Measurements from ENCODE around the gene FLOT2.
"Not testable (repeated sequence)": the region's sequence is repeated elsewhere in the genome, so short reads cannot be mapped to it uniquely, and the experiment has no call there.

The FLOT2 gene

DNA sequence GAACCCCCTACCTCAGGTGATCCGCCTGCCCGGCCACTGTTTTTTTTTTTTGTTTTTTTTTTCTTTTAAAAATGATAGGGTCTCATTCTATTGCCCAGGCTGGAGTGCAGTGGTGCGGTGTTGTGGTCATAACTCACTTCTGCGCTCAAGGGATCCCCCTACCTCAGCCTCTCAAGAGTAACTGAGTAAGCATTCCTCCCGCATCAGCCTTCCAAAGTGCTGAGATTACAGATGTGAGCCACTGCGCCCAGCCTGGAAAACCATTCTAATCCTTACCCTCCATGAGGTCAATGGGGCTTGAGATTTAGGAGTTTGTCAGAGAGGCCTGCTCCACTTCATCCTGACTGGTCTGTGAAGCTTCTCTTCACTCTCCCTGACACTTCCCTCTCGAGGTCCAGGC, 30.3 kb downstream of the FLOT2 start:
- DNase-seq = no peak

DNA sequence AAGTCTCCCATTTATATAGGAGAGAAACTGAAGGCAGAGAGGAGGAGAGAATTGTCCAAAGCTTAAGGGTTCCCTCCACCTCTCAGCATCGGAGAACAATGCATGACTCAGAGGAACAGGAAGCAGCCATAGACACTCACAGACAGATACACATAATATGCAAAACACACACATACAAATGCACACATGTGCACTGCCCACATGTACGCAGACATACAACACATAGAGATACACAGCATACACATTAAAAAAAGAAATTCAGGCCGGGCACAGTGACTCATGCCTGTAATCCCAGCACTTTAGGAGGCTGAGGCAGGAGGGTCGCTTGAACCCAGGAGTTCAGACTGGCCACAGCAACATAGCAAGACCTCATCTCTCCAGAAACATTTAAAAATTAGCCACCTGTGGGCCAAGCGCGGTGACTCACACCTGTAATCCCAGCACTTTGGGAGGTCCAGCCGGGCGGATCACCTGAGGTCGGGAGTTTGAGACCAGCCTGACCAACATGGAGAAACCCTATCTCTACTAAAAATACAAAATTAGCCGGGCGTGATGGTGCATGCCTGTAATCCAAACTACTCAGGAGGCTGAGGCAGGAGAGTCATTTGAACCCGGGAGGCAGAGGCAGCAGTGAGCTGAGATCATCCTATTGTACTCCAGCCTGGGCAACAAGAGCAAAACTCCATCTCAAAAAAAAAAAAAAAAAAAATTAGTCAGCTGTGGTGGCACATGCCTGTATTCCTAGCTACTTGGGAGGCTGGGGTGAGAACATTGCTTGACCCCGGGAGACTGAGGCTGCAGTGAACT, 31.4 kb downstream of the FLOT2 start:
- DNase-seq = no peak

DNA sequence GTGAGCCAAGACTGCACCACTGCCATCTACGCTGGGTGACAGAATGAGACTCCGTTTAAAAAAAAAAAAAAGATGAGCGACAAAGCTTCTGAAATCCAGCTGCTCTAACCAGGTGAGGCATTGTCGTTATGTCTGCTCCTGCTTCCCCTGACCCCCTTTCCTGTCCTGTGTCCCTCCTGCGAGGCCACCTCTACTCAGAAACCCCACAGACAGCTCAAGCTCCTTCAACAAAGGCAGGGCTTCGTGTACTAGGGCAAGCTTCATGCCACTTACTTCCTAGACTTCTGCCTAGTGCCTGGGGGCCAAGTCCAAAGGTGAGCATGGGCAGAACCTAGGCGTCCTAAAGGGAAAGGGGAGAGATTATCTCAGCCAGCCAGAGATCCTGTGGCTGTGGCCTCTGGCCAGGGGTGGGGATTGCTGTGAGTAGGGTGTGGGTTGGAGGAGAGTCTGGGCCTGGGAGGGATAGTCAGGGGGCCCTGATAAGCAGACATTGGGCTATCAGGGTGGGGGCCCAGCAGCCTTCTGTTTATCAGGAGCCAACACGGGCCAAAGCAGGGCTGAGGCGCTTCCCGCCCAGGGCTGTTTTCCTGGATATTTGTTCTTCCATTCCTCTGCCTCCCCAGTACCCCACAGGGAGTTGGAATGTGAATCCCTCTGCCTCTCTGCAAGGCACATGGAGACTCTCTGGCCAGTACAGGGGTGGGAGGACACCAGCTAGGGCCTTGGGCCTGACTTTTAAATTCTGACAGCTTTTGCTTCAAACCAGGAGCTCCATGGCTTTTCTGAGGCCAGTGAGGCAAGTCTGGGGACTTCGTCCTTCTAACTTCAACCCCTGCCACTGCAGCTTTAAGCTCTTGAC, 32.3 kb downstream of the FLOT2 start:
- no peak for DNase-seq

DNA sequence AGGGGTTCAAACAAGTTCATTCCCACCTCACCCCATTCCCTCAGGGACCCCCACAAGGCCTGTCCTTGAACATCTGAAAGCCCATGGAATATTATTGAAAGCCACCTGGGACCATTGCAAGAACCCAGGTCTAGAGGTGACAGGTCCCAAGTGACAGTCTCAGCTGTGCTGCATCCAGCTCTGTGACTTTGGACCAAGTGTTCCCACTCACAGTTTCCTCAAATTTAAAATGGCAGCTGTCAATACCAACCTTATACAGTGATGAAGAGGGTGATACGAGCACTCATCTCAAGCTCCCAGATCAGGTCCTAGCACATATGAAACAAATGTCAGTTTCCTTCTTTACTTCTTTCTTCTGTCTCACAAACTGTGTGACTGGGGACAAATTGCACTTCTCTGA, 33.6 kb downstream of the FLOT2 start:
- no peak for DNase-seq

DNA sequence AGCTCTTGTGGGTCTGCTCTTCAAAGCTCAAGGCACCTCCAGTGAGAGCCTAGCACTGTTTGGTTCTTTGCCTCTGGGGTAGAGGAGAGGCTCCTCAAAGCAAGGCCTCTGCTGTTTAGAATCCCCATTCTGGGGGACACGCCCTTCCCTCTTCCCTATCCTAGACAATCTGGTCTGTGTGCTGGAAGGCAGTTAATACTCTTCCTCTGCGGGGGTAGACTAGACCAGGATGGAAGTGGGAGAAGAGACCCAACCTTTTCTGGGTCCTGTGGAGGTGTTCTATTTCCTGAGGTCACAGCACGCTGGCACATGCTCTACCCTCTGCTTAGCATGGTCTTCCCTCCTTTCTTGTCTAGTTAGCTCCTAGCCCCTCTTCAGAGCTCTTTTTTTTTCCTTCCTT, 35.0 kb downstream of the FLOT2 start:
- no peak for DNase-seq

DNA sequence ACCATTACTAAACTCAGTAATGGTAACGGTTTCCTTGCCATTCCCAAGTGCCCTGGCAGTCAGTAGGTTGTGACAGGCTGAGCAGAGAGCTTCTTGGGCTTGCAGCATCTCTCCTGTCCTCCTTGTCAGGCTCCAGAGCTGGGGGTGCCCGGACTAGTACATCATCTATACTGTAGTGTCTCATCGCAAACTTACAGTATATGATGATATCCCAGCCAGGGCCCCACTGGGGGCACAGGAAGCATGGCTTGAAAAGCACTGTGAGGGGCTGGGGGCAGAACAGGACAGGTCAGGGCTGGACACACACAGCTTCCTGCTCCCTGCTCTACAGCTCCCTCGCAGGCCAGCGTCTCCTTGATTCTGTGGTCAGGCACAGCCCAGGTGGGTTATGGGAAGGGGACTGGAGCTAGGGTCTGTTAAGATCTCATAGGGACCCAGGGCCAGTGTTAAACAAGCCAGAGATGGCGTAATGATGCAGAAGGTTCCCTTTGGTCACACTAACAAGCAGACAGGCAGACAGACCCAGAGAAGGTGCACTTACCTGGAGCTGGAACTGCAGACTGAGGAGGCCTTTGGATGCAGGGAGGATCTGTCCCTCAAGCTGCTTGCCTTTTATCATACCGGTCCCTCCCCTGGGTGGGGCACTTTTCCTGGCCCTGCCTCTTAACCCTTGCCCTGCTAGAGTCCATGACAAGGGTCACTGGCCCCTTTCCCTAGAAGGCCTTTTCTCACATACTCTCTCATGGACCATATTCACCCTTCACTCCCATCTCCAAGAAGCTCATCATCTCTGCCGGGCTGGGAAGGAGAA, 35.9 kb downstream of the FLOT2 start:
- no peak for DNase-seq

DNA sequence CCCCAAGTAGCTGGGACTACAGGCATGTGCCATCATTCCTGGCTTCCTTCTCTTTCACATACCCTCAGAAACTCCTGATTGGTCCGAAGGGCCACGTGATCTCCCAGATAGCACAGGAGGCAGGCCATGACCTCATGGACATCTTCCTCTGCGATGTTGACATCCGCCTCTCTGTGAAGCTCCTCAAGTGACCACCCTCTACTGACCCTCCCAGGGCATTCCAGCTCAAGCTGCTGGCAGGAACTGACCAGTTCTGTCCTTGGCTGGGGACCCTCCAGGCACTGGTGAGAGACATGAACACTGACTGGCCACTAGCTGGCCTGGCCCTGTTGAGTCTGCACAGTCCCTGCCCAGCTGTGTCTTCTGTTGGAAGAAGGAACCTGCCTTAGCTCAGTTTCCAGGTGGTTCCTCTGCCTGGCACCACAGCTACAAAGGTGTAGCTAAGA, 37.1 kb downstream of the FLOT2 start:
- DNase-seq = no peak

DNA sequence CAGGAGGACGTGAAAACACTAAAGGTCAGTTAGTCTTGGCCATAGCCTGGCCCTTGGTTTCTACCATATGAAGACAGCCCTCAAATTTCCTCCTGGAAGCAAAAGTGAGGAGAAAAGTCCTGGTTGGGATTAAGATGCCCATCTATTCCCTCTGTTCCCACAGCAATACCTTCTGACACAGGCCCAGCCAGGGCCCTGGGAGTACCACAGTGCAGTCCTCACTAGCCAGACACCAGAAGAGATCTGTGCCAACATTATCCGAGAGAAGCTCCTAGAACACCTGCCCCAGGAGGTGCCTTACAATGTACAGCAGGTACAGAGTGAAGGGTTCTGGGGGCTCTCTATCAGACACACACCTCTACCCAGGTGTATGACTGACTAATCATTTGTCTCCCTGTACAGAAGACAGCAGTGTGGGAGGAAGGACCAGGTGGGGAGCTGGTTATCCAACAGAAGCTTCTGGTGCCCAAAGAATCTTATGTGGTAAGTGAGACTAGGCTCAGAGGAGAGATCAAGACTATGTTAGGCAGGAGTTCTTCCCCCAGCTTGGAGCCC, 38.7 kb downstream of the FLOT2 start:
- DNase-seq = no peak

DNA sequence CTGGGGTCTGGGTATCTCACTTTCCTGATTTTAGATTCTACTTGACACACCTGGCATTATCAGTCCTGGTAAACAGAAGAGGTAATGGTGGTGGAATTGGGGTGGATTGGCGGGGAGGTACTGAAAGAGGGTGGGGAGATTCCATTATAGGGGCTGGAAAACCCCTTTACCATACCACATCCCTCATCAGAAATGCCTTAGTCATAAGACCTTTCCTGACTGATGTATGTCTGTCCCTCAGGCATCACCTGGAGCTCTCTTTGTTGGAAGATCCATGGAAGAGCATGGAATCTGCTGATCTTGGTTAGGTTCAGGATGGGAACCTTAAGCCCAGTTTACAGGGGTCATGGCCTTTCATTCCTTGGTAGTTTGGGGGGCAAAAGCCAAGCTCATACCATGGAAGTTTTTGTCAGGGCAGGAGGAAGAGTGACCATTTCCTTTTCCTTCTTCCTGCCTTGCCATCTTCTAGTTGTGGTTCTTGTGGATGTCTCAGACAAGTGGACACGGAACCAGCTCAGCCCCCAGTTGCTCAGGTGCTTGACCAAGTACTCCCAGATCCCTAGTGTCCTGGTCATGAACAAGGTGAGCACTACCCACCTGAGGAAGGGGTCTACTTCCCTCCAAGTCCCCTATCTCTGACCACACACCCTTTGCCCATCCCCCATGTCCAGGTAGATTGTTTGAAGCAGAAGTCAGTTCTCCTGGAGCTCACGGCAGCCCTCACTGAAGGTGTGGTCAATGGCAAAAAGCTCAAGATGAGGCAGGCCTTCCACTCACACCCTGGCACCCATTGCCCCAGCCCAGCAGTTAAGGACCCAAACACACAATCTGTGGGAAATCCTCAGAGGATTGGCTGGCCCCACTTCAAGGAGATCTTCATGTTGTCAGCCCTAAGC, 39.4 kb downstream of the FLOT2 start:
- no peak for DNase-seq

DNA sequence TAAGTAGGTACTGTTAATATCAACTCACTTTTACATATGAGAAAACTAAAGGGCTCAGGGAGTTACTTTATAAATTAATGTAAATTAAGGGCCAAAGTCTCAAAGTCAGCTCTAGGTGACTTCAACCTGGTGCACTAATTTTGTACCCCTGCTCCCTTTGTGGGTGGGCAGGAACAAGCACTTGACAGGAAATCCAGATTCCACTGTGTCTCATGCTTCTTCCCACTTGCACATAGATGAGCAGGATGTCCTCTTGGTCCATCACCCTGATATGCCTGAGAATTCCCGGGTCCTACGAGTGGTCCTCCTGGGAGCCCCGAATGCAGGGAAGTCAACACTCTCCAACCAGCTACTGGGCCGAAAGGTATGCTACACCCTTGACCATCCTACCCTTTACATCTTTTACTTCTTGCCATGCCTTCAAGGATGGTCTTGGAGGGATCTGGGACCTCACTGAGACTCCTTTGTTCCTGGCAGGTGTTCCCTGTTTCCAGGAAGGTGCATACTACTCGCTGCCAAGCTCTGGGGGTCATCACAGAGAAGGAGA, 41.4 kb downstream of the FLOT2 start:
- DNase-seq = no peak

DNA sequence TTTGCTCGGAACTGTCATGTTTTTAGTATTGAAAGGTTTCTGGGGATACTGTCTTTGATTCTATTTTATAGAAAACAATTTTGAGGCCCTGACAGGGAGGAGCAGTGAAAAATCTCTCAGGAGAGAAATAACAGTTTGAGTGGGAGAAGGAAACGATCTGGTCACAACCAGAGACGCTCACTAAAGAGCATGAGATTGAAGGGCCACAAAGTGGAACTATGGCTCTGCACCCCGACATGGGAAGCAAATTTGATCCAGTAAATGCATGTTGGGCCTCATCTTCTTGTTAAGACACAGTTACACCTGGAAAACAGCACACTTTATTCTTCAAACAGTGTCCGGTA, 42.2 kb downstream of the FLOT2 start:
- DNase-seq = no peak

DNA sequence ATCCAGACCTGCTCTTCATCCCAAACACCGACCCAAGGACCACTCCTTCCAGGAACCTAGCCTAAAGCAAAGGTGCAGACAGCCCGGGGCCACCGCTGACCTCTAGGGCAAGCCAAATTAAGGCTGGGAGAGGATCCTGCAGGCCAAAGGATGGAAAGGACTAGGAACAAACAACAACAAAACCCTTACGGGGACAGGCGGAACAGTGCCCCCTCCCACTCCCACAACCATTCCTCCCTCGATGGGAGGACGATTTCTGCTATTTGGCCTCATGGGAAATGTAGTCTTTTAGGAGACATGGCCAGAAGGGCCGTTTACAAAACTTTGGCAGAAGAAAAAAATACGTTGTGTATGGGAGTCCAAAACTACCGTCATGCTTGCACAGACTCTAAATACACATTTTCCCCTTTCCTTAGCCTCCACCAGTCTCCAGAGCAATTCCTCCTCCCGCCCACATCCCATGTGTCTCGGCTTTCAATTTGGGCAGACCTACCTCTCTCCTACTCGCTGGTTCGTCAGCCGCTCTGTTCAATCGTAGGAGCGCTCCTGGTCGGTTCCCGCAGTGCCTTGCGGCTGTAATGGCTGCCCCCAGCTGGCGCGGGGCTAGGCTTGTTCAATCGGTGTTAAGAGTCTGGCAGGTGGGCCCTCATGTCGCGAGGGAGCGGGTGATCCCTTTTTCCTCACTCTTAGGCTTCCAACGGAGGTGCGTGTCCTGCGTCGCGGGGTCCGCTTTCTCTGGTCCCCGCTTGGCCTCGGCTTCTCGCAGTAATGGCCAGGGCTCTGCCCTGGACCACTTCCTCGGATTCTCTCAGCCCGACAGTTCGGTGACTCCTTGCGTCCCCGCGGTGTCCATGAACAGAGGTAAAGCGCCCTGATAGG, 42.8 kb downstream of the FLOT2 start, which contains the start of gene ERAL1:
Gene ERAL1 (plus strand): TSS at position 560 of the 879 bp plus-strand sequence. CDS start 19 bp downstream, at position 579.
- peak; percentile 86 for DNase-seq

DNA sequence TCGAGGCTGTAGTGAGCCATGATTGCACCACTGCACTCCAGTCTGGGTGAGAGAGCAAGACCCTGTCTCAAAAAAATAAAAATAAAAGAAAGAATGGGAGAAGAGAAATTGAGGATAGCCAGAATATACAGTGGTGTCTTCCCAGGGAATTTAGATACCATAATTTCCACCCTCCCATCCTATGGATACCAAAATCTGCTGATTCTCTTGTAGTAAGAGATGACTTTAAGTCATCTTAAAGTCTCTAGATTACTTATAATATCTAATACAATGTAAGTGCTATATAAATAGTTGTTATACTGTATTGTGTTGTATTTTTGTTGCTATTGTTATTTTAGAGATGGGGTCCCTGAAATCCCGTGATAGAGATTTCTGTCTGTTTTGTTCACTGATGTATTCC, 44.2 kb downstream of the FLOT2 start:
- no peak for DNase-seq

DNA sequence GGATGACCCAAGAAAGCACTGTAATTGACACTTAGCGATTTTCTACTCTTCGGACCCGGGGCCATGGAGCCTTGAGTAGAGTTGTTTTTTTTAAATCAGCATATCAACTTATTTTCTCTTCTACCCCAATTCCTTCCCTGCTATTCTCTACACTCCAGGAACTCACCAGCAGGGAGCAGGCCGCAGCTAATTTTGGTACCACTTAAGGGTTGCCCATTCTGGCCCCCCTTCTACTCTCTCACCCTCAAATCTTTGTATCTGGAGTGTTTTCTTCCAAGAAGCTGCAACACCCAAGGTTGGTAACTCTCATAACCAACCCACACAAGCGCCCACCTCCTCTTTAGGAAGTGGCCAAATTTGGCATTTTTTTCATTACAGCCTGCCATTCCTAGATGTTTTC, 48.3 kb downstream of the FLOT2 start:
- DNase-seq = no peak

DNA sequence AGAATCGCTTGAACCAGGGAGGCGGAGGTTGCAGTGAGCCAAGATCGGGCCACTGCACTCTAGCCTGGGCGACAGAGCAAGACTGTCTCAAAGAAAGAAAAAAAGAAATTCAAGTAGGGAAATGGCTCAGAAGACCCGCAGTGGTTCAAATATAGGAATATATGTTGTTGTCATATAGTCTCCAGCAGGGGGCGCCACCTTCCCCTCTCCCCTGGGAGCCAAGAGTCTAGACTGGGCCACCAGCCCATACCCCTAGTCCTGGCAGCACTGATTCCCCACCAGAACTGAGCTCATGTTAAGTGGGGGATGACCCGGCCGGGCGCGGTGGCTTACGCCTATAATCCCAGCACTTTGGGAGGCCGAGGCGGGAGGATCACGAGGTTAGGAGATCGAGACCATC, 48.9 kb downstream of the FLOT2 start:
- DNase-seq = not testable (repeated sequence)

DNA sequence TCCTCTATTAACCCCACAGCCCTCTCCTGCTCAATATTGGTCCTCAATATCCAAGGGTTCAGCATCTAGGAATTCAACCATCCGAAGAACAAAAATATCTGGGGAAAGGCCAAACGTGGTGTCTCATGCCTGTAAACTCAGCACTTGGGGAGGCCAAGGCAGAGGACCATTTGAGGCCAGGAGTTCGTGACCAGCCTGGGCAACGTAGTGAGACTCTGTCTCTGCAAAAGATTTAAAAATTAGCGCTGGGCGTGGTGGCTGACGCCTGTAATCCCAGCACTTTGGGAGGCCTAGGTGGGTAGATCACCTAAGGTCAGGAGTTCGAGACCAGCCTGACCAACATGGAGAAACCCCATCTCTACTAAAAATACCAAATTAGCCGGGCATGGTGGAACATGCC, 50.8 kb downstream of the FLOT2 start:
- DNase-seq = not testable (repeated sequence)

DNA sequence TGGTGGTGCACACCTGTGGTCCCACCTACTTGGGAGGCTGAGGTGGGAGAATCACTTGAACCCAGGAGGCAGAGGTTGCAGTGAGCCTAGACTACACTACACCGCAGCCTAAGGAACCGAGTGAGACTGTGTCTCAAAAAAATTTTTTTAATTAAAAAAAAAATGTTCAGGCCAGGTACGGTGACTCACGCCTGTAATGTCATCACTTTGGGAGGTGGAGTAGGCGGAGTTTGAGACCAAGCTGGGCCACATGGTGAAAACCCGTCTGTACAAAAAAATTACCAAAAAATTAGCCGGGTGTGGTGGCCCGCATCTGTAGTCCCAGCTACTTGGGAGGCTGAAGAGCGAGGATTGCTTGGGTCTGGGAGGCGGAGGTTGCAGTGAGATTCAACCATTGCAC, 51.3 kb downstream of the FLOT2 start:
- no peak for DNase-seq

DNA sequence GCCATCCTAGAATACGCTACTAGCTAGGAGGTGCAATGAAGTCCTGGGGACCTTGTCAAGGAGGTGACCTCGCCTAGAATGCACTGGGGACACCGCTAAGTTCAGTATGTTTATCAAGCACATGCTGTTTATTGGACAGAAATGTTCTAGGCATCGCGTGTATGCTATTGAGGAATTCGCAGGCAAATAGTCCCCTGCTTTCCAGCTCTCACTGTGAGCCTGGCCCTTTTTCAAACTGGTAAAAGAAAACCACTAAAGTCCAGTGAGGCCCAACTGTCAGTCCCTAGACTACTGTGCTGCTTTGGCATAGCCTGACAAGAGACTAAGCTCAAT, 53.8 kb downstream of the FLOT2 start:
- no peak for DNase-seq

DNA sequence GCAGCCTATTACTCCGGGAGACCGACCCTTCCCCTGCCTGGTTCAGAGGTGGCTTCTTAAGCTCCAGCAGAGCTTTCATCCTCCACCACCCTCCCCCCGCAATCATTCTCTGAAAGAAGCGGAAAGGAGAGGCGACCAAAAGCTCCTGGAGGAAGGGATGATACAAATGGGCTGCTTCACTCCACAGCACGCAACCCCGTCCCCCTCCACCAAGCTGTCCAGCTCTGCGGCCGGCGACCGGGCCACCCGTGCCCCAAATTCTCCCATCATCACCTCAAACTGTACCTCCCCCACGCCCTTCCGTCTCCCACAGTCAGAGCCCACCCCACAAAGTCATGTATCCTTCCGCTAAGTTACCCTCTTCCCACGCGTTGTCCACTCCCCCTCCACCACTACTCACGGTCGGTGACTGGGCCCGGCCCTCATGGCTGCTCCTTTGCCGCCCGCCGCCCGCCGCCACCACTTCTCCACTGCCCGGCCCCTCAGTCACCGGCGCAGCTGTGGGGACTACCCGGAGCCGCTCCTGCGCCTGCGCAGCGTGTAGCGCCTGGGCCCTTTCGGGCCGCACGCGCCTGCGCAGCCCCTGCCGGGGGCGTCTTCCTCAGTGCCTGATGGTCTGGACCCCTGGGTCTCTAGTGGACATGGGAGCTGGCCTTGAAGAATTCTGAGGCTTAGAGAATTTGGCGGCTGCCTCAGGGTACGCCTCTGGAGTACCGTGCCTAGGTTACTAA, 55.1 kb downstream of the FLOT2 start, which contains the start of gene FAM222B:
Gene FAM222B (minus strand): TSS at position 509 of the 731 bp plus-strand sequence. CDS start 76,123 bp downstream, outside the sequence.
- peak; percentile 92 for DNase-seq

DNA sequence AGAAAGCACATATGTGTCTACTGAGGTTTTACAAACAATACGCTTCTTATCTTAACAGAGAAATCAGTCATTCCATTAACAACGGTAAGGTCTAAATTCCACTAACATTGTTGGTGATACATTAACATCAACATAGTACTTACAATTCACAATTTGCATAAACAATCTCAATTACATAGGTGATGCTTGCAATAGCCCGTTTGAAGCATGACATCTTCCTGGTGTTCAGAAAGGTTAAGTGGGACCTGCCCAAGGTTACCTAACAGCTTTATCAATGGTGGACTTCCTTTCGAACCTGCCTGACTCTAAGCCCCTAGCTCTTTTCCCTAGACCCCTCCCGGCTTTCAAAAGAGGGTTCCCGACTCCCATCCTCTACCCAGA, 55.6 kb downstream of the FLOT2 start:
- no peak for DNase-seq

All from NCI-H146 (cell line).